K562 (cell line): Measurements from ENCODE around the gene LHCGR. TPM values are rescaled to one million over a fixed set of nuclear protein-coding genes. Genes with fewer than 3 reads are reported as not detected.

Source experiments
- ATAC-seq: fragments of 200-7000 bp; cut with Tn5 transposase; 3 replicates; pipeline ENCODE4 v1.9.1; 2020; ENCODE audit warnings: moderate library complexity
- BruUV-seq: library from RNA; stranded (reverse); fragments of 400-500 nt; replicated peaks from 2 replicates; lab custom pipeline; 2021; lab: Mats Ljungman, UMichigan
- CTCF ChIA-PET: fragments of 300-600 bp; formaldehyde crosslinking; extraction: SDS; loops from one replicate; lab custom pipeline; 2021; ENCODE audit warnings: low intra/inter-chr PET ratio; lab: Yijun Ruan, JAX
- POLR2A ChIA-PET: fragments of 300-600, 350-650 bp; sonication (Branson Sonifier 250); formaldehyde crosslinking; extraction: SDS; loops from one replicate; lab custom pipeline; 2021; ENCODE audit warnings: antibody characterized with exemption, inconsistent platforms; lab: Yijun Ruan, JAX
- DNase-seq, 4 experiments: peaks; one replicate each; pipeline versions ENCODE4 v3.0.0 to v3.0.0-alpha.2; 2011 to 2018; ENCODE audit warnings: low spot score in 3 of 4, mixed read lengths in 3 of 4; ENCODE audit errors: extremely low read depth in 1 of 4
- FAIRE-seq: peaks from 2 replicates; lab custom pipeline; 2011; peaks lifted over from hg19 to GRCh38; lab: Jason Lieb, UNC
- H2AFZ ChIP-seq: 2 replicates; pipeline ENCODE4 v1.6.0; 2011; ENCODE audit warnings: low read depth, low read length, control low read depth, inconsistent platforms
- H3K27ac ChIP-seq: fragments of 200-600 bp; 3 replicates; pipeline ENCODE4 v1.8.0; 2011; ENCODE audit warnings: low read depth, mild to moderate bottlenecking, control low read depth, inconsistent platforms, low read length, moderate library complexity, mixed read lengths; ENCODE audit errors: extremely low read depth
- H3K27me3 ChIP-seq, 2 experiments: fragments of 300-600 bp in 1 of 2; 2 replicates in 1 of 2; 3 replicates in 1 of 2; pipeline versions ENCODE4 v1.6.0 to v1.8.0; 2011; ENCODE audit warnings: inconsistent platforms in 2 of 2, low read length in 2 of 2, mild to moderate bottlenecking in 1 of 2, mixed read lengths in 1 of 2, moderate library complexity in 1 of 2; ENCODE audit not compliant: control insufficient read depth in 2 of 2, insufficient read depth in 2 of 2
- H3K36me3 ChIP-seq: fragments of 300-600 bp; 3 replicates; pipeline ENCODE4 v1.8.0; 2011; ENCODE audit warnings: mild to moderate bottlenecking, low read length, inconsistent platforms; ENCODE audit not compliant: control insufficient read depth, insufficient read depth
- H3K4me1 ChIP-seq, 2 experiments: fragments of 200-600 bp in 1 of 2; replicated peaks in 1 of 2; 2 replicates in 1 of 2; 3 replicates in 1 of 2; pipeline versions ENCODE4 v1.5.1 to v1.8.0; 2011; ENCODE audit warnings: inconsistent platforms in 2 of 2, low read length in 2 of 2, mild to moderate bottlenecking in 1 of 2, mixed read lengths in 1 of 2, moderate library complexity in 1 of 2; ENCODE audit not compliant: control insufficient read depth in 2 of 2, insufficient read depth in 2 of 2
- H3K4me2 ChIP-seq: 2 replicates; pipeline ENCODE4 v1.6.1; 2011; ENCODE audit warnings: low read length, control low read depth, inconsistent platforms, mixed read lengths; ENCODE audit not compliant: insufficient read depth
- H3K4me3 ChIP-seq: fragments of 200-600 bp; sonication (generic), shearing (Covaris generic); 2 replicates; pipeline ENCODE4 v1.5.1; 2016; ENCODE audit warnings: control low read depth, inconsistent platforms
- H3K79me2 ChIP-seq: fragments of 200-600 bp; 3 replicates; pipeline ENCODE4 v1.8.0; 2011; ENCODE audit warnings: low read length, inconsistent platforms; ENCODE audit not compliant: control insufficient read depth, insufficient read depth
- H3K9ac ChIP-seq, 2 experiments: 2 replicates each; pipeline versions ENCODE4 v1.6.0 to v1.6.1; 2011; ENCODE audit warnings: low read depth in 2 of 2, low read length in 2 of 2, control low read depth in 1 of 2, inconsistent platforms in 1 of 2, mild to moderate bottlenecking in 1 of 2, mixed read lengths in 1 of 2; ENCODE audit not compliant: insufficient read depth in 1 of 2
- H3K9me1 ChIP-seq: one replicate; pipeline ENCODE4 v1.6.0; 2011; ENCODE audit warnings: inconsistent platforms, mild to moderate bottlenecking, low read length, moderate library complexity; ENCODE audit not compliant: control insufficient read depth, insufficient read depth
- H3K9me3 ChIP-seq: replicated peaks from 2 replicates; pipeline ENCODE4 v1.5.1; 2011; ENCODE audit warnings: low read depth, low read length, inconsistent platforms; ENCODE audit not compliant: control insufficient read depth, insufficient read depth
- H4K20me1 ChIP-seq: replicated peaks from 2 replicates; pipeline ENCODE4 v1.6.1; 2011; ENCODE audit warnings: low read length, inconsistent platforms, mixed read lengths; ENCODE audit not compliant: control insufficient read depth, insufficient read depth
- CBFA2T2 ChIP-seq: fragments of 450-650 bp; conservative IDR thresholded peaks from 2 replicates; pipeline ENCODE4 v1.6.1; 2017; ENCODE audit warnings: mild to moderate bottlenecking
- CC2D1A ChIP-seq: fragments of 450-650 bp; IDR thresholded peaks from 2 replicates; pipeline ENCODE4 v1.6.1; 2017; ENCODE audit warnings: mild to moderate bottlenecking
- HMG20B ChIP-seq: fragments of 250-450 bp; sonication (Bioruptor Pico); IDR thresholded peaks from 2 replicates; pipeline ENCODE4 v1.5.0; 2021; ENCODE audit warnings: mild to moderate bottlenecking
- KAT7 ChIP-seq: sonication (generic); formaldehyde crosslinking; IDR thresholded peaks from 2 replicates; pipeline ENCODE4 v1.8.0; 2022; ENCODE audit warnings: missing genetic modification reagents, mild to moderate bottlenecking, borderline replicate concordance
- PTRF ChIP-seq: fragments of 450-650 bp; IDR thresholded peaks from 2 replicates; pipeline ENCODE4 v1.6.1; 2016; ENCODE audit warnings: mild to moderate bottlenecking, missing genetic modification characterization, missing compliant biosample characterization
- TBP ChIP-seq: optimal IDR thresholded peaks from 2 replicates; pipeline ENCODE3; 2011; ENCODE audit warnings: low read depth, low read length, improper control_type of control experiment
- THRAP3 ChIP-seq: fragments of 450-650 bp; IDR thresholded peaks from 2 replicates; pipeline ENCODE4 v1.6.1; 2016; ENCODE audit warnings: mild to moderate bottlenecking, inconsistent platforms, borderline replicate concordance
- ZNF316 ChIP-seq: fragments of 450-650 bp; IDR thresholded peaks from 2 replicates; pipeline ENCODE4 v1.6.1; 2016
- WGBS: fragments of 100-300 bp; shearing (Covaris generic); methylation state at CpG from one replicate; pipeline ENCODE4 v1.1.6; 2016; ENCODE audit warnings: low coverage, mixed read lengths; ENCODE audit not compliant: insufficient coverage; ENCODE audit errors: missing lambda C conversion rate; 5-methylcytosine and 5-hydroxymethylcytosine counted together
- in situ Hi-C: fragments of 300-500 bp; cut with MboI; formaldehyde crosslinking; loops from 4 replicates; pipeline ENCODE4 v1.15.0; 2018; ENCODE audit warnings: inconsistent platforms, mixed read lengths
- intact Hi-C: fragments of 100-400 bp; cut with micrococcal nuclease; formaldehyde crosslinking; loops from 2 replicates; pipeline ENCODE4 v1.14.2; 2022
- polyA plus RNA-seq, 8 experiments: library from polyadenylated mRNA; depleted of rRNA in 4 of 8; stranded (reverse) in 5 of 8; unstranded in 3 of 8; fragments of >200 nt; fragmentation: Nextera tagmentation in 2 of 8; fragmentation: Illumina TruSeq in 1 of 8; extraction: Ambion mirVana in 2 of 8; extraction: Trizol in 1 of 8; gene quantifications; 2 replicates each; pipeline versions ENCODE4 v1.2.1 to v1.2.3, GENCODE V29; 2011 to 2014; ENCODE audit warnings: inconsistent platforms in 1 of 8, missing spikeins in 1 of 8
- total RNA-seq, 7 experiments: library from RNA; depleted of rRNA in 6 of 7; stranded (reverse); fragments of >200 nt in 6 of 7; fragmentation: Illumina TruSeq in 2 of 7; extraction: Trizol in 2 of 7; gene quantifications; 2 replicates each; pipeline versions ENCODE4 v1.2.1 to v1.2.3, GENCODE V29; 2011 to 2021; ENCODE audit warnings: low replicate concordance in 1 of 7
- TF ChIP-seq, protein P1 (sequence below): sonication (generic); formaldehyde crosslinking; IDR thresholded peaks from 2 replicates; pipeline ENCODE4 v1.8.0; 2022; ENCODE audit warnings: mild to moderate bottlenecking, missing genetic modification reagents

LHCGR gene
- total and polyA plus RNA-seq, 9 of the 15 experiments (the other 6 are each of a cell fraction or from before 2014, with no cell fraction given), result not detected

DNA sequence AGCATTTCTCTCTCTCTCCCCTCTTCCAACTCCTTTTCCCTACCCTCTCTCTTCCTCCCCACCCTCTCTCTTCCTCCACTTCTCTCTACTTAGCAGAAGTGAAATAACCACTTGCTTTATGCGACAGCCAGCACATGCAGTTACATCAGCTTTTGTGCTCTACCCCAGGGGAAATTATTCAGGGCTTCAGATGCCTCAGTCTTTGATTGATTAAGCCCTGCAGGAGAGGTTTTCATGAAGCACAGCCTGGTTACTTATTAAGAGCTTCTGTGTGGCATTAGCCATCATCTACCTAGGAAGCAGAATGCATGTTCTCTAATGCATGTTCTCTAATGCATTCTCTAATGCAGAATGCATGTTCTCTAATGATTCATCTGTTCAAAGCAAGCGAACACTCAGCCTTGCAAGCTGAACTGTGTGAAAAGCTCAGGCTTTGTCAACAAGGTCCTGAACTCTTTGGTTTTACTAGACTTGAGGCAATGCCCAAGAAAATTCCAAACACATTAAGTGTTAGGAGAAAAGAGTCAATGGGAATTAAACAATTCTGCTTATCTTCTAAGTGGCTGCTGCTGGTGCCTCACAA lies 56.1 kb downstream of the LHCGR start:
- no TSS peak for BruUV-seq
- CTCF ChIA-PET, result no interaction called here
- POLR2A ChIA-PET, result interaction anchor here (1.0 kb wide), 1 partner anchor 17 kb away, joined by 3 read pairs; no protein-coding TSS in a partner anchor

DNA sequence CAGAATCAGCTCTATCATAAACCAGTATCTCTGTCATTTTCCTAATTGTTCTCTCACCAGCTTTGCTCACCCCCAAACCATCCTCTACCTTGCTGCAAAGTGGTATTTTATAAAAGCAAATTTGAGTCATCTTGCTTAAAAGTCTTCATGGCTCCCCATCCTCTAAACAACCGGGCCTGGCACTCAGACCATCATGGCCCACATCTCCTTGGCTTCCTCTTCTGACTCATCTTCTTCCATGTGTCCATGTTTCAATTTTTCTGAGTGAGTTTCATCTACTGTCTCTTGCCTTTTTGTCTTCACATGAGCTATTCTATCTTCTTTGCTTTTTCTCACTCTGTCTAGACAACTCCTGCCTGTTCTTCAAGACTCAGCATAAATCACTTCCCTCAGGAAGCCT lies 58.6 kb downstream of the LHCGR start:
- ChIA-PET CTCF (no interaction called here), POLR2A (no interaction called here)
- in situ Hi-C loops, result no loop called here
- Histone ChIP-seq H2AFZ (no peak overlapping the region), H3K4me1 (peaks cover 0 to 4% of the 10 kb centered on the region in 2 experiments; a peak in 1 of 5 replicates), H3K4me3 (no peak overlapping the region), H3K9me3 (no peaks in the 10 kb centered on the region), H3K27ac (no peak overlapping the region), H3K9me1 (no peaks in the 10 kb centered on the region), H3K36me3 (no peaks in the 10 kb centered on the region), H3K79me2 (no peaks in the 10 kb centered on the region), H3K27me3 (no peaks in the 10 kb centered on the region), H3K9ac (no peak overlapping the region), H3K4me2 (no peak overlapping the region), H4K20me1 (no peaks in the 10 kb centered on the region)
- DNase-seq, result no peak
- TF ChIP-seq CBFA2T2 (no peak), ZNF316 (peak; percentile 32; the same call in 1 of the 2 replicates)
- TF ChIP-seq, protein P1, sequence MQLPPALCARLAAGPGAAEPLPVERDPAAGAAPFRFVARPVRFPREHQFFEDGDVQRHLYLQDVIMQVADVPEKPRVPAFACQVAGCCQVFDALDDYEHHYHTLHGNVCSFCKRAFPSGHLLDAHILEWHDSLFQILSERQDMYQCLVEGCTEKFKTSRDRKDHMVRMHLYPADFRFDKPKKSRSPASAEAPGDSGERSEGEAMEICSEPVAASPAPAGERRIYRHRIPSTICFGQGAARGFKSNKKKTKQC (CRISPR knock-in tag), result no peak
- intact Hi-C loops, result no loop called here
- 13% methylated on average over 1 of the region's 1 CpG for WGBS
- BruUV-seq, result no TSS peak
- ATAC-seq, result no peak
- no peak for FAIRE-seq

More for the DNA sequence above, 56.1 kb downstream of the LHCGR start:
- intact Hi-C loops (no loop called here), in situ Hi-C loops (no loop called here)
- H3K9ac ChIP-seq, result no peak overlapping the region
- no peaks in the 10 kb centered on the region for H3K79me2 ChIP-seq
- H2AFZ ChIP-seq, result peak overlapping the region; percentile 62; the same call in 1 of the 2 replicates
- H4K20me1 ChIP-seq, result no peaks in the 10 kb centered on the region
- H3K4me2 ChIP-seq, result no peak overlapping the region
- WGBS, result 5% methylated on average over 2 of the region's 2 CpGs
- no peak overlapping the region for H3K4me3 ChIP-seq
- no peak overlapping the region for H3K27ac ChIP-seq
- no peaks in the 10 kb centered on the region for H3K9me1 ChIP-seq
- FAIRE-seq (peak; percentile 19), DNase-seq (no peak), ATAC-seq (no peak)
- TF ChIP-seq HMG20B (CRISPR knock-in tag) (no peak), KAT7 (no peak), PTRF (tag) (no peak), CC2D1A (no peak), THRAP3 (no peak), TBP (no peak)
- no peaks in the 10 kb centered on the region for H3K27me3 ChIP-seq
- H3K36me3 ChIP-seq, result no peaks in the 10 kb centered on the region
- H3K4me1 ChIP-seq, result peaks cover 0 to 4% of the 10 kb centered on the region in 2 experiments; a peak in 1 of 5 replicates
- no peaks in the 10 kb centered on the region for H3K9me3 ChIP-seq
